Epithelial cell of prostate (primary cell): ENCODE measurements around the gene LARP4B.

ENCODE experiments used
- DNase-seq: peaks from one replicate; pipeline ENCODE4 v3.0.0-alpha.2; 2011; ENCODE audit warnings: low read depth, low spot score
- H3K27ac ChIP-seq: fragments of 450-650 bp; 2 replicates; pipeline ENCODE4 v1.5.1; 2017; ENCODE audit warnings: mild to moderate bottlenecking

Gene LARP4B

GRCh38 chr10:871951-872403, 59.5 kb downstream of the LARP4B start:
- no peak for DNase-seq
- H3K27ac ChIP-seq = no peak overlapping the region

DNA sequence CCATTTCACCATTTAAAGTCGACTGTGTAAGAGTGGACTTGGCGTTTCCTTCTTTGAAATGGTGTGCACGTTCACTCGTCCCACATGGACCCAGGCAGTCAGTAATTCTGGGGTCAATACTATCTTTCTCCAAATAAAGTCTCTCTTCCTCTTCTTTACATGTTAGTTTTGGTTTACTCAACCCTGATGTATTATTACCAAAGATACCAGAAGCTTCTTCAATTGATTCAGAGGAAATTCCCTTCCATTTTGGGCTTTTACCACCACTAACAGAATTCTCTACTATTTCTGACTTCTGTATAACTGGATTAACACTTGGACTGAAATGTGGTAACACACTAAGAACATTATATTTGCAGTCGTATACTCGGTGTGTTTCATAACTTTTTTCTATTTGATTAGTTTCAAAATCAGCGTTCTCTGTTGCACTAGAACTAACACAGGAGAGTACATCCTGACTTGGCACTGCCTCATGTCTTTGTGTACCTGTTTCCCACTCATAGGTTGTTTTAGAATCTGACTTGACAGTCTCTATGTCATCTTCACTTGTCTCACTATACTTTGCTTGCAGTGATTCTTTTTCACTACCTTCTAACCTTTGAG, 60.8 kb downstream of the LARP4B start:
- H3K27ac ChIP-seq = no peak overlapping the region
- DNase-seq = no peak

GRCh38 chr10:869171-869570, 62.3 kb downstream of the LARP4B start:
- H3K27ac ChIP-seq = no peak overlapping the region
- DNase-seq = no peak

DNA sequence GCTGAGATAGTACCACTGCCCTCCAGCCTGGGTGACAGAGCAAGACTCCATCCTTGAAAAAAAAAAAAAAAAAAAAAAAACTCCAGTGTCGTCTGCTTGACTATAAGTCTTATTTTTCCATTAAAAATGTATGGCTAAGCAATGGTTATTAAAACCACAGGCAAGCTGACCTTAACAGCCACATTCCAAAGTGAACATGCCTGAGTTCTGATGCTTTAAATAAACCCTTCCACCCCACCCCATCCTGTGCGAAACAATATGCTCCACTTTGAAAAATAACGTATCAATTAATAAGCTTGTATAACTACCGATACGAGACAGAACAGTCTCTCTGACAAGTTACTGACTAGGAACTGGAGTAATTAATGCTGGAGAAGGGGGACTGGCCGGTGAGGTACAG, 63.7 kb downstream of the LARP4B start:
- H3K27ac ChIP-seq = no peak overlapping the region
- DNase-seq = no peak

DNA sequence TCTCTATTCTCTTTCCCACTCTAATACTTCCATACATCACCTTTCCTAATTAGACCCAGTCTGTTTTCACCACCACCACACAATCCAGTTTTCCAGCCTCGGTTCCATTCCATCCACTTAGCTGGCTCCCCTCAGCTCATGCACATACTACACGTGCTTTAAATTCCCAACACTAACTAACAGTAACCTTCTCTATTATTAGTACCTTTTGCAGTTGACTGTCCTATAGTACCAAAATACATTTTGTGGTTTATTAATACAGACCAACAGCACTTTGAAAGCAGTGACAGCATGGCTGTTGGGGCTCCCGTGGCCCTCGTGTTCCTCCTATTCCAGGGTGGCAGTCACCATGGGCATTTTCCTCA, 64.9 kb downstream of the LARP4B start:
- no peak for DNase-seq
- H3K27ac ChIP-seq = no peak overlapping the region

DNA sequence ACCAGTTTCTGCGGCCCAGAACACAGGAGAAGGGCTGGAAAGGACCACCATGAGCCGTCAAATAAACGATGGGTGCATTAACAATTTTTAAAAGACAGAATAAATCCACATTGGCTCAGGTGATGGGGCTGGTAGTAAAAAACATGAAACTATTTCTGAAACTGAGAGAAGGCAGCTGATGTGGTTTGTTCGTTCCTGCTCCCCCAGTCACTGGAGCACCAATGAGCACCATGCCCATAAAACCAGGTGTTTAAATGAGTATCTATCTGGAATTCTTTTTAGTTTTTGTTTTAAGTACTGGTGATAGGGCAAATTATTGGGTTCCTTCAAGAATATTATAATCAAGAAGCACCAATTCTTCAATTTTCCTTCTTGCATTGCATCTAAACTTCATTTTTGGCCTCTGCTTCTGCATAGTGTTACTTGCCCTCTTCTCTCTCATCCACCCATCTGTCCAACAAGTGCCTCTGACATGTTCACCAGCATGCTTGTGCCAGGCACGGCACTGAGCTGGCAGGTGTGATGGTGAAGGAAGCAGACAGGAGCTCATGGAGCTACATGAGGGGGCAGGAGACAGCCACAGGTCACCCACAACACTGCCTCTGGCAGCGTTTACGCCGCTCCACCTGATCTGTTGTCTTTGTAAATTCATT, 65.5 kb downstream of the LARP4B start:
- no peak for DNase-seq
- no peak overlapping the region for H3K27ac ChIP-seq

- no peak for DNase-seq
- H3K27ac ChIP-seq = no peak overlapping the region
Observed at GRCh38 chr10:865257-865656, 66.2 kb downstream of the LARP4B start.

- no peak for DNase-seq
- no peak overlapping the region for H3K27ac ChIP-seq
Observed at GRCh38 chr10:860519-860918, 71.0 kb downstream of the LARP4B start.

GRCh38 chr10:856416-857157, 74.9 kb downstream of the LARP4B start:
- DNase-seq = no peak
- H3K27ac ChIP-seq = no peak overlapping the region

DNA sequence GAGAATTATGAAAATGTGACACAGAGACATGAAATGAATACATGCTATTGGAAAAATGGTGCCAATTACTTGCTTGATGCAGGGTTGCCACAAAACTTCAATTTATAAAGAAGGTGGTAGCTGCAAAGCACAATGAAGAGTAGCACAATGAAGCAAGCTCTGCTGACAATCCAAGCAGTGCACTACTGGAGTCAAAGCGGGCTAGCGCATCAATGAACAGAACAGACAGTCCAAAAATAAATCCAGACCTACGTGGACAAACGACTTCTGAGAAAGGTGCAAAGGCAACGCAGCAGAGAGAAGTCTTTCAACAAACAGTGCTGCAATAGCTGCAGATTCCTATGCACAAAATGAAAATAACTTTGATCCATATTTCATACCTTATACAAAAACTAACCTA, 75.8 kb downstream of the LARP4B start:
- no peak for DNase-seq
- no peak overlapping the region for H3K27ac ChIP-seq

GRCh38 chr10:855079-855478, 76.4 kb downstream of the LARP4B start:
- DNase-seq = no peak

DNA sequence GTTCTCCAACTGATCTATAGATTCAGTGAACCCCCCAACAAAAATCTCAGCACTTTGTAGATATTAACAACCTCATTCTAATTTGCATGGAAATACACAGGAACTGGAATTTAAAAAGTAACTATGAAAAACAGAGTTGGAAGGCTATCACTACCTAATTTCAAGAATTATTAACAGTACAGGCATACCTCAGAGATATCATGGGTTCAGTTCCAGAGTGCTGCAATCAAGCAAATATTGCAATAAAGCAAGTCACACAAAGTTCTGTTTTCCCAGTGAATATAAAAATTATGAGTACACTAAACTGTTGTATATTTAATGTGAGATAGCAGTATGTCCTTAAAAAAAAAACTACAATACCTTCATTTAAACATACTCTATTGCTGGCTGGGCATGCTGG, 78.5 kb downstream of the LARP4B start:
- no peak overlapping the region for H3K27ac ChIP-seq

More at GRCh38 chr10:855079-855478, 76.4 kb downstream of the LARP4B start:
- no peak overlapping the region for H3K27ac ChIP-seq

DNA sequence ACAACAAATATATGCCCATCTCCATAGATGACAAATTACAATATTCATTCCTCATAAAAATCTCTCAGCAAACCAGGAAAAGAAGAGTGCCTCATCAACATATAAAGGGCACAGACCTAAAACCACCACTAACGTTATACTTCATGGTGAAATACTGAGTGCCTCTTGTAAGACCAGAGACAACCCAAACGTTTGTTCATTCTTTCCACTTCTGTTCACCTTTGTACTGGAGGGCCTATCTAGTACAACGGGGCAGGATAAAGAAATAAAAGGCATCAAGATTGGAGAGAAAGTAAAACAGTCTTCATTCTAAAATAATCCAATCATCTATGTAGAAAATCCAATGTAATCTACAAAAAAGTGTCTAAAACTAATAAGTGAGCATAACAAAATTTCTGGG, 79.1 kb downstream of the LARP4B start:
- no peak for DNase-seq
- no peak overlapping the region for H3K27ac ChIP-seq

More for the DNA sequence above, 78.5 kb downstream of the LARP4B start:
- DNase-seq = no peak

GRCh38 chr10:851901-852300, 79.6 kb downstream of the LARP4B start:
- no peak for DNase-seq
- H3K27ac ChIP-seq = no peak overlapping the region

DNA sequence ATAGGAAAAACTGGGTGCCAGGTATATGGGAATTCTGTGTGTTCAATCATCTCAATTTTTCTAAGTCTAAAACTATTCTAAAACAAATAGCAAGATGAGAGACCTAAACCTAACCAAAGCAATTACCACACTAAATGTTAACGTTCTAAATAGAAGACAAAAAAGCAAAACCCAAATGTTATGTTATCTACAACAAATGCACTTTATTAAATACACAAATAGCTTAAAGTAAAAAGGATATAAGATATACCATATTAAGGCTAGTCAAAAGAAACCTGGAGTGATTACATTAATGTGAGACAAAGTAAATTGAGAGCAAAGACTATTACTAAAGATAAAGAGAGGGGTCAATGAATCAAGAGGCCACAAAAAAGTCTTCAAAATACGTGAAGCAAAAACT, 81.4 kb downstream of the LARP4B start:
- H3K27ac ChIP-seq = no peak overlapping the region
- no peak for DNase-seq

GRCh38 chr10:847868-848267, 83.6 kb downstream of the LARP4B start:
- no peak overlapping the region for H3K27ac ChIP-seq
- no peak for DNase-seq

DNA sequence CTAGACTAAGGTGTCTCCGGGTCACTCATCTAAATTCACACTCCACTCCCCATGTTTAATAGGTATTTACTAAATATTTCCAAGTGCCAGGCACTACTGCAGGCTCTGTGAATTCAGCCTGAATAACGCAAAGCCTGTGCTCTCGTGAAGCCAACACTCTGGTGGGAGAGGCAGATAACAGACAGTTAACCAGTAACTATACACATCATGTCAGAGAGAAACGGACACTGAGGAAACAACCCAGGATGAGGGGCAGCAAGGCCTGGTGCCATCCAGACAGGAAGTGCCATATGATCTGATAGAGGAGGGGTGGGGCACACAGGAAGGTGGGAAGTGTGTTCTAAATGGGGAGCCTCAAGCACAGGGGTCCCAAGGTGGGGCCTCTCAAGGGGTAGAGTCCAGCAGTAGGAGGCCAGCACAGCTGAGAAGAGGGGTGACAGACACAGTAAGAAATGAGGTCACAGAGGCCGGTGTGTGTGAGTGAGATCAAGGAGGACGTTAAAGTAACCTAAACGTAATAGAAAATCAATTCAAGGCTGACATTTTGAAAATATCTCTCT, 85.3 kb downstream of the LARP4B start:
- no peak overlapping the region for H3K27ac ChIP-seq
- DNase-seq = no peak

GRCh38 chr10:845526-845925, 86.0 kb downstream of the LARP4B start:
- no peak for DNase-seq
- H3K27ac ChIP-seq = no peak overlapping the region

- no peak for DNase-seq
- no peak overlapping the region for H3K27ac ChIP-seq
Observed at GRCh38 chr10:844552-844951, 87.0 kb downstream of the LARP4B start.

- H3K27ac ChIP-seq = no peak overlapping the region
- no peak for DNase-seq
Observed at GRCh38 chr10:843703-844102, 87.8 kb downstream of the LARP4B start.

DNA sequence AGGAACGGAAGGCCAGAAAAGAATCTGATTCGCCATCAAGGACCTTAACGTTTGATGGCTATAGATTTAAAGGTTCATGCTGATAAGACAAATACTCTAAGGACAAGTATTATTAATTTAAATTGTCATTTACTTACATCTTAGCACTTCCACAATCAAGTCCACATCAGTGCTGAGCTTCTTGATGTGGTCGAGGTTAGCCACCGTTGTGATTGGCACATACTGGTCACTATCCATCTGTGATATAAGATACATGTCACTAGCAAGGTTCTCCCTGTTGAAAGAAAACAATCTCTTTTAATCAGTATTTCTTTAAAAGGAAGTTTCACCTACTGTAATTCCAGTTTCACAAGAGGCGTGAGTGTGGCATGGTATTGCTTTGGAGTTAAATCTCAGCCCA, 88.7 kb downstream of the LARP4B start:
- DNase-seq = no peak
- H3K27ac ChIP-seq = no peak overlapping the region
